HFFc6 (cell line): ENCODE data around the gene ADAM12. TPM values are rescaled to one million over a fixed set of nuclear protein-coding genes. Genes with fewer than 3 reads are reported as not detected.
A peak's percentile ranks its signal among the peaks of the same experiment; 100 is the strongest.

Experiments
- DNase-seq: peaks from one replicate; pipeline ENCODE4 v3.0.0-alpha.2; 2018
- H3K27ac Mint-ChIP-seq: 2 replicates; pipeline ENCODE4 v1.8.0; 2020; ENCODE audit warnings: mild to moderate bottlenecking, mixed read lengths
- H3K27me3 Mint-ChIP-seq: 2 replicates; pipeline ENCODE4 v1.8.0; 2021; ENCODE audit warnings: mild to moderate bottlenecking, moderate library complexity, mixed read lengths; ENCODE audit not compliant: insufficient read depth
- H3K36me3 Mint-ChIP-seq: 2 replicates; pipeline ENCODE4 v1.8.0; 2021; ENCODE audit warnings: low read depth, mixed read lengths
- H3K4me1 Mint-ChIP-seq: 2 replicates; pipeline ENCODE4 v1.8.0; 2020; ENCODE audit warnings: low read depth, mixed read lengths
- H3K4me3 Mint-ChIP-seq: 2 replicates; pipeline ENCODE4 v1.8.0; 2020; ENCODE audit warnings: mild to moderate bottlenecking, moderate library complexity, mixed read lengths
- H3K9me3 Mint-ChIP-seq: 2 replicates; pipeline ENCODE4 v1.8.0; 2020; ENCODE audit warnings: mild to moderate bottlenecking, mixed read lengths
- CTCF ChIP-seq: fragments of 200-600 bp; sonication (generic); IDR thresholded peaks from 2 replicates; pipeline ENCODE4 v1.5.0; 2021; ENCODE audit warnings: antibody characterized with exemption, mild to moderate bottlenecking
- total RNA-seq, 6 experiments: library from RNA; stranded (reverse); fragmentation: NEBNext Ultra II Directional; extraction: Animal tissue kit (Norgen Biotek cat#: 25700); gene quantifications; 2 replicates in 1 of 6; 3 replicates in 5 of 6; pipeline ENCODE4 v1.2.3, GENCODE V29; 2021

Gene ADAM12
- total RNA-seq, 6 experiments from 2014 or later = 7.5 to 12.5 (median 11.5) TPM

- no peak overlapping the region for H3K4me3 Mint-ChIP-seq
- H3K36me3 Mint-ChIP-seq = no peaks in the 10 kb centered on the region
- DNase-seq = no peak
- peaks cover 4% of the 10 kb centered on the region; the same call in 1 of the 2 replicates for H3K27me3 Mint-ChIP-seq
- H3K4me1 Mint-ChIP-seq = peaks cover 12% of the 10 kb centered on the region
- H3K9me3 Mint-ChIP-seq = no peaks in the 10 kb centered on the region
- no peak overlapping the region for H3K27ac Mint-ChIP-seq
- TF ChIP-seq CTCF = no peak
Measured at GRCh38 chr10:126332576-126332975, 55.7 kb downstream of the ADAM12 start.

- no peaks in the 10 kb centered on the region for H3K9me3 Mint-ChIP-seq
- TF ChIP-seq CTCF = no peak
- no peaks in the 10 kb centered on the region for H3K36me3 Mint-ChIP-seq
- H3K4me3 Mint-ChIP-seq = no peak overlapping the region
- peaks cover 4% of the 10 kb centered on the region; the same call in 1 of the 2 replicates for H3K27me3 Mint-ChIP-seq
- peaks cover 12% of the 10 kb centered on the region for H3K4me1 Mint-ChIP-seq
- DNase-seq = peak; percentile 35
- no peak overlapping the region; the same call in 1 of the 2 replicates for H3K27ac Mint-ChIP-seq
Measured at GRCh38 chr10:126331101-126331500, 57.2 kb downstream of the ADAM12 start.

- peaks cover 6% of the 10 kb centered on the region; the same call in 1 of the 2 replicates for H3K36me3 Mint-ChIP-seq
- DNase-seq = no peak
- no peaks in the 10 kb centered on the region for H3K9me3 Mint-ChIP-seq
- H3K27me3 Mint-ChIP-seq = peaks cover 2% of the 10 kb centered on the region
- no peak for TF ChIP-seq CTCF
- H3K27ac Mint-ChIP-seq = no peak overlapping the region
- no peaks in the 10 kb centered on the region for H3K4me1 Mint-ChIP-seq
- H3K4me3 Mint-ChIP-seq = no peak overlapping the region
Measured at GRCh38 chr10:126324826-126325225, 63.5 kb downstream of the ADAM12 start.

- Mint-ChIP-seq H3K4me1 (no peaks in the 10 kb centered on the region), H3K9me3 (no peaks in the 10 kb centered on the region), H3K4me3 (no peak overlapping the region), H3K27ac (no peak overlapping the region), H3K36me3 (peaks cover 6% of the 10 kb centered on the region; the same call in 1 of the 2 replicates), H3K27me3 (no peaks in the 10 kb centered on the region; the same call in none of the 2 replicates)
- DNase-seq = no peak
- TF ChIP-seq CTCF = no peak
Measured at GRCh38 chr10:126321440-126321839, 66.8 kb downstream of the ADAM12 start.

GRCh38 chr10:126317751-126318150, 70.5 kb downstream of the ADAM12 start:
- Mint-ChIP-seq H3K27me3 (no peaks in the 10 kb centered on the region), H3K4me1 (peaks cover 13% of the 10 kb centered on the region), H3K36me3 (no peaks in the 10 kb centered on the region), H3K9me3 (no peaks in the 10 kb centered on the region; the same call in 1 of the 2 replicates), H3K27ac (no peak overlapping the region), H3K4me3 (no peak overlapping the region)
- TF ChIP-seq CTCF = no peak
- DNase-seq = no peak
